Nephron progenitor cell (in vitro differentiated cells): ENCODE measurements around the gene ASAP2.

Experiments
- DNase-seq: peaks from one replicate; pipeline ENCODE4 v3.0.0; 2021
- H3K27ac Mint-ChIP-seq: 2 replicates; pipeline ENCODE4 v1.8.0; 2021; ENCODE audit warnings: mild to moderate bottlenecking, moderate library complexity, mixed read lengths
- H3K27me3 Mint-ChIP-seq: 2 replicates; pipeline ENCODE4 v1.8.0; 2021; ENCODE audit warnings: mild to moderate bottlenecking, low read depth, mixed read lengths; ENCODE audit not compliant: poor library complexity
- H3K36me3 Mint-ChIP-seq: 2 replicates; pipeline ENCODE4 v1.8.0; 2021; ENCODE audit warnings: low read depth, mixed read lengths
- H3K4me1 Mint-ChIP-seq: 2 replicates; pipeline ENCODE4 v1.8.0; 2021; ENCODE audit warnings: mixed read lengths
- H3K4me3 Mint-ChIP-seq: 2 replicates; pipeline ENCODE4 v1.8.0; 2021; ENCODE audit warnings: mild to moderate bottlenecking, moderate library complexity, mixed read lengths
- H3K9me3 Mint-ChIP-seq: 2 replicates; pipeline ENCODE4 v1.8.0; 2021; ENCODE audit warnings: mild to moderate bottlenecking, moderate library complexity, mixed read lengths
- TF ChIP-seq, protein P1 (sequence below): fragments of 200-600 bp; sonication (generic); IDR thresholded peaks from 2 replicates; pipeline ENCODE4 v1.5.0; 2021; ENCODE audit warnings: antibody characterized with exemption

ASAP2 gene

DNA sequence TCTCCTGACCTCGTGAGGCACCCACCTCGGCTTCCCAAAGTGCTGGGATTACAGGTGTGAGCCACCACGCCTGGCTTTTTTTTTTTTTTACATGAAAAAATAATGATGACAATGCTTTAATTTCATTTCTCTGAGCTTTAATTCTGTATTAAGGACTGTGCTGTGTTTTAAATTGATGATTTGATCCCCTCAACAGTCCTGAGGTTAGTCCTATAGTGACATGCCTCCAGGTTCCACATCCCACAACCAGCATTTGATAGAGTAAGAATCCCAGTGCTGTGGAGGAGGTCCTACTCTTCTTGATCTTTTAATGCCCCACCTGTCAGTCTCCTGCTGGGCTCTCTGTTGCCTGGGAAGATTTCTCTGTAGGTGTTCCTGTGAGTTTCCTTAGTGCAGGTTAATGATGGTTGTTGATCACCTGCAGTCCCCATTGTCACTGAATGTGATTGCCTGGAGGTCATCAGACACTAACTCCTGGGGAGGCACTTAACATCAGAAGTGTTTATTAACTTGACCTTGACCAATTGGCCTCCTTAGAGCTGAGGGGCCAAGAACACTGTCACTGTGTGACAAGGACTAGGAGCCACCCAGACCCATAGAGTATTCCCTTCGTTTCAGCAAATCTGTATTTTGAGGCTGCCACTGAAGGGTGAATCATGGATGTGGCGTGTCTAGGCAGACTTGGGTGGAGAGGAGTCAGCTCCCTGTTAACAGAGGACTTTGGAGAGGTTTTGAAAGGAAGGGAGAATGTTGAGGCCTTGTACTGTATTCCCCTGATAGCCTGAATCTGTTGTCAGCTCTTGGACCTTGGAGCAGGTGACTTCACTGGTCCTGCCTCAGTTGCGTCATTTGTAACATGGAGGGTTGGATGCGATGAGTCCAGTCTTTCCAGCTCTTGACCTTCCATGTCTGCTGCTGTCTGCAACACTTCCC lies 11.5 kb downstream of the ASAP2 start:
- Mint-ChIP-seq H3K4me1 (peaks cover 43% of the 10 kb centered on the region), H3K36me3 (peaks cover 47% of the 10 kb centered on the region), H3K27me3 (no peaks in the 10 kb centered on the region), H3K9me3 (peaks cover 18% of the 10 kb centered on the region), H3K4me3 (no peak overlapping the region), H3K27ac (no peak overlapping the region)
- no peak for DNase-seq
- TF ChIP-seq, protein P1, sequence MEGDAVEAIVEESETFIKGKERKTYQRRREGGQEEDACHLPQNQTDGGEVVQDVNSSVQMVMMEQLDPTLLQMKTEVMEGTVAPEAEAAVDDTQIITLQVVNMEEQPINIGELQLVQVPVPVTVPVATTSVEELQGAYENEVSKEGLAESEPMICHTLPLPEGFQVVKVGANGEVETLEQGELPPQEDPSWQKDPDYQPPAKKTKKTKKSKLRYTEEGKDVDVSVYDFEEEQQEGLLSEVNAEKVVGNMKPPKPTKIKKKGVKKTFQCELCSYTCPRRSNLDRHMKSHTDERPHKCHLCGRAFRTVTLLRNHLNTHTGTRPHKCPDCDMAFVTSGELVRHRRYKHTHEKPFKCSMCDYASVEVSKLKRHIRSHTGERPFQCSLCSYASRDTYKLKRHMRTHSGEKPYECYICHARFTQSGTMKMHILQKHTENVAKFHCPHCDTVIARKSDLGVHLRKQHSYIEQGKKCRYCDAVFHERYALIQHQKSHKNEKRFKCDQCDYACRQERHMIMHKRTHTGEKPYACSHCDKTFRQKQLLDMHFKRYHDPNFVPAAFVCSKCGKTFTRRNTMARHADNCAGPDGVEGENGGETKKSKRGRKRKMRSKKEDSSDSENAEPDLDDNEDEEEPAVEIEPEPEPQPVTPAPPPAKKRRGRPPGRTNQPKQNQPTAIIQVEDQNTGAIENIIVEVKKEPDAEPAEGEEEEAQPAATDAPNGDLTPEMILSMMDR: no peak

DNA sequence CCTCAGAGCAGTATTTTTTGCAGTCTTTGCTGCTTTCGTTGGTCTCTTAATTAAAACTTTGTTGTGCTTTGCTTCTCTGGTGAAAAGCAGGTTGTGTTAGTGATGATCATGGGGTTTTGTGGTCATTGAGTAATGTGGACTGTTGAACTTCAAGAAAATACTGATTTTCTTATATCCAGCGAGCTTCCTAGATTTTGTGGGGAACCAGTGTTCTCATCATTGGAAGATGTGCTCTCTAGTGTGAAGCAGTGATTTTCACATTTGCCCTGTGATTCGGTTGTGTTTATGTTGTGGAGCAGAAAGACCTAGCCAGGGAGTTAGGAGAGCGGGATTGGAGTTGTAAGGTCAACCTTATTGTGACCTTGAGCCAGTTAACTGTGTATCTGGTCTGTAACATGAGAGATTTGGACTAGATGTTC lies 12.4 kb downstream of the ASAP2 start:
- Mint-ChIP-seq H3K27me3 (no peaks in the 10 kb centered on the region), H3K36me3 (peaks cover 47% of the 10 kb centered on the region), H3K4me3 (no peak overlapping the region), H3K9me3 (peaks cover 18% of the 10 kb centered on the region), H3K4me1 (peaks cover 43% of the 10 kb centered on the region), H3K27ac (peak overlapping the region; percentile 5)
- no peak for DNase-seq
- TF ChIP-seq, protein P1: no peak

DNA sequence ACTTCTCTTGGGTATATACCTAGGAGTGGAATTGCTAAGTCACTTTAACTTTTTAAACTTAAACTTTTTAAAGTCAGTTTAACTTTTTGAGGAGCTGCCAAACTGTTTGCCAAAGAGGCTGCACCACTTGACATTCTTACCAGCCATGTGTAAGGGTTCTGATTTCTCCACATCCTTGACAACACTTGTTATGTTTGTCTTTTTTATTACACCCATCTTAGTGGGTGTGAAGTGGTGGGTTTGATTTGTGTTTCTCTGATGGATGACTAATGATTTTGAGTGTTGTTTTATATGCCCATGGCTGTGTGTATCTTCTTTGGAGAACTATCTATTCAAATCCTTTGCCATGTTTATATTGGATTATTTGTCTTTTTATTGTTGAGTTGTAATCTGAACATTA lies 13.6 kb downstream of the ASAP2 start:
- H3K27me3 Mint-ChIP-seq: no peaks in the 10 kb centered on the region
- peaks cover 43% of the 10 kb centered on the region for H3K4me1 Mint-ChIP-seq
- H3K9me3 Mint-ChIP-seq: peaks cover 18% of the 10 kb centered on the region
- TF ChIP-seq, protein P1: no peak
- H3K4me3 Mint-ChIP-seq: no peak overlapping the region
- H3K27ac Mint-ChIP-seq: no peak overlapping the region
- H3K36me3 Mint-ChIP-seq: peaks cover 47% of the 10 kb centered on the region
- DNase-seq: no peak

DNA sequence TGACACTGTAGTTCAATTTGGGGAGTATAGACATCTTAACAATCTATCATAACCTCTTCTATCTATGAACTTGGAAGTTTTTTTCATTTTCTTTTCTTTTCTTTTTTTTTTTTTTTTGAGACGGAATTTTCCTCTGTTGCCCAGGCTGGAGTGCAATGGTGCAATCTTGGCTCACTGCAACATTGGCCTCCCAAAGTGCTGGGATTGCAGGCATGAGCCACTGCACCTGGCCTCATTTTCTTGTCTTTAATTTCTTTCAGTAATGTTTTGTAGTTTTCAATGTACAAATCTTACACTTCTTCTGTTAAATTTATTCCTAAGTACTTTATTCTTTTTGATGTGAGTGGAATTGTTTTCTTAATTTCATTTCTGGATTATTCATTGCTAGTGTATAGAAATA lies 14.6 kb downstream of the ASAP2 start:
- Mint-ChIP-seq H3K27me3 (no peaks in the 10 kb centered on the region), H3K4me3 (no peak overlapping the region), H3K27ac (no peak overlapping the region), H3K4me1 (peaks cover 53% of the 10 kb centered on the region), H3K36me3 (peaks cover 42% of the 10 kb centered on the region), H3K9me3 (peaks cover 18% of the 10 kb centered on the region)
- TF ChIP-seq, protein P1: no peak
- DNase-seq: no peak

DNA sequence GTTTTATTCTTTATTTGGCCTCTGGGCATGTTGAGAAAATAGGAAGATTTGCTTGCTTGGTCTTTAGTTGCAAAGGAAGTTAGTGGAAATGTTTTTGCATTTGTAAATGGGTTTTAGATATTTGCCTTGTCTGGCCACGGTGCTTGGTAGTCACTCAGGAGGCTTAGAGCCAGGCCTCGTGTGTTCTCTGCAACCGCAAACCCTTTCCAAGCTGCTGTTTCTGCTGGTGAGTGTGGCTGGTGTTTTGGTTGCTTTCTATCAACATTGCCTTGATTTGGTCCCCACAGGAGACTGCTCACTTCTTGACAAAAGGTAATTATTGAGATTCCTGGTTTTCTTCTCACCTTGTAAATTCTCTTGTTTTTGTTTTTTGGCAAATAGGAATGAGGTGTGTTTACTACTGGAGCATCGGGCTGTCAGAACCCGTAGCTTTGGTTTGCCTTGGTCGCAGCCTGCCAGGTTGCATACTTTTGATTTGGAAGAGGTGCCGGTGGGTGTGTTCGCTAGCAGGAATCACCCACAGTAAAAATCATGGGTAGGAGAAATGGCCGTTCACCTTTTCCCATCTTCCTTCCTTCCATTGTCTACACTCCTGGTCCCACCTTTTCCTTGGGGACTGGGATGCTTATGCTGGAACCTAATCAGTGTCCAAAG lies 15.8 kb downstream of the ASAP2 start:
- Mint-ChIP-seq H3K4me3 (peak overlapping the region; percentile 49), H3K4me1 (peaks cover 61% of the 10 kb centered on the region), H3K27ac (no peak overlapping the region), H3K9me3 (peaks cover 18% of the 10 kb centered on the region), H3K27me3 (no peaks in the 10 kb centered on the region), H3K36me3 (peaks cover 38% of the 10 kb centered on the region)
- TF ChIP-seq, protein P1: no peak
- DNase-seq: no peak
